GM12878 (cell line): Measurements from ENCODE around the gene SCUBE2. TPM values are rescaled to one million over a fixed set of nuclear protein-coding genes. Genes with fewer than 3 reads are reported as not detected.

ENCODE experiments used
- ATAC-seq: fragments of 200-7000 bp; cut with Tn5 transposase; 3 replicates; pipeline ENCODE4 v1.9.1; 2020; ENCODE audit warnings: mild to moderate bottlenecking, moderate library complexity
- BruUV-seq: library from RNA; stranded (reverse); fragments of 400-500 nt; replicated peaks from 2 replicates; lab custom pipeline; 2021; lab: Mats Ljungman, UMichigan
- CTCF ChIA-PET: fragments of 300-600 bp; sonication (Branson Sonifier 250); formaldehyde crosslinking; extraction: SDS; loops from one replicate; lab custom pipeline; 2021; ENCODE audit warnings: inconsistent platforms; lab: Yijun Ruan, JAX
- POLR2A ChIA-PET: fragments of 350-600 bp; formaldehyde crosslinking; extraction: SDS; loops from one replicate; lab custom pipeline; 2021; ENCODE audit warnings: inconsistent platforms; lab: Charles Lee
- RAD21 ChIA-PET: fragments of 300-600 bp; sonication (Branson Sonifier 250); formaldehyde crosslinking; loops from one replicate; lab custom pipeline; 2023; ENCODE audit warnings: antibody characterized with exemption; ENCODE audit not compliant: unreplicated experiment; lab: Charles Lee
- SMC1A ChIA-PET: fragments of 300-600 bp; sonication (Branson Sonifier 250); formaldehyde crosslinking; loops from one replicate; lab custom pipeline; 2023; ENCODE audit not compliant: unreplicated experiment, uncharacterized antibody; lab: Charles Lee
- DNase-seq: peaks from one replicate; pipeline ENCODE4 v3.0.0-alpha.2; 2011; ENCODE audit warnings: low read depth, low spot score
- FAIRE-seq: peaks from 3 replicates; lab custom pipeline; 2011; peaks lifted over from hg19 to GRCh38; lab: Jason Lieb, UNC
- H2AFZ ChIP-seq: 2 replicates; pipeline ENCODE4 v1.6.0; 2011; ENCODE audit warnings: low read depth, low read length, control low read depth; ENCODE audit not compliant: control insufficient read depth
- H3K27ac ChIP-seq: 2 replicates; pipeline ENCODE4 v1.5.1; 2011; ENCODE audit warnings: control low read depth; ENCODE audit not compliant: control insufficient read depth, insufficient read depth
- H3K27me3 ChIP-seq, 2 experiments: replicated peaks in 1 of 2; 2 replicates each; pipeline versions ENCODE4 v1.6.0 to v1.6.1; 2011; ENCODE audit warnings: low read length in 1 of 2; ENCODE audit not compliant: control insufficient read depth in 2 of 2, insufficient read depth in 2 of 2
- H3K36me3 ChIP-seq, 2 experiments: 2 replicates each; pipeline ENCODE4 v1.5.1; 2011; ENCODE audit warnings: low read length in 1 of 2; ENCODE audit not compliant: control insufficient read depth in 2 of 2, insufficient read depth in 2 of 2
- H3K4me1 ChIP-seq: 2 replicates; pipeline ENCODE4 v1.6.1; 2011; ENCODE audit warnings: mild to moderate bottlenecking, low read length, moderate library complexity, mixed read lengths; ENCODE audit not compliant: control insufficient read depth, insufficient read depth
- H3K4me2 ChIP-seq: 2 replicates; pipeline ENCODE4 v1.6.0; 2011; ENCODE audit warnings: control low read depth; ENCODE audit not compliant: control insufficient read depth, insufficient read depth
- H3K4me3 ChIP-seq: fragments of 200-600 bp; sonication (generic); 2 replicates; pipeline ENCODE4 v1.5.1; 2016
- H3K79me2 ChIP-seq: 2 replicates; pipeline ENCODE4 v1.6.0; 2011; ENCODE audit warnings: low read length; ENCODE audit not compliant: control insufficient read depth, insufficient read depth
- H3K9ac ChIP-seq: 2 replicates; pipeline ENCODE4 v1.8.0; 2011; ENCODE audit warnings: low read length, control low read depth, mixed read lengths; ENCODE audit not compliant: control insufficient read depth, insufficient read depth
- H3K9me3 ChIP-seq: replicated peaks from 3 replicates; pipeline ENCODE4 v1.5.1; 2011; ENCODE audit warnings: mild to moderate bottlenecking, low read length; ENCODE audit not compliant: control insufficient read depth, insufficient read depth
- H4K20me1 ChIP-seq: 2 replicates; pipeline ENCODE4 v1.6.0; 2011; ENCODE audit not compliant: control insufficient read depth, insufficient read depth
- LARP7 ChIP-seq: fragments of 450-650 bp; IDR thresholded peaks from 2 replicates; pipeline ENCODE4 v1.6.1; 2017; ENCODE audit warnings: mild to moderate bottlenecking
- NFYA ChIP-seq: IDR thresholded peaks from 2 replicates; pipeline ENCODE4 v1.6.1; 2011; ENCODE audit warnings: low read depth, mild to moderate bottlenecking, low read length, improper control_type of control experiment, borderline replicate concordance
- RELA ChIP-seq: fragments of 450-650 bp; IDR thresholded peaks from 2 replicates; pipeline ENCODE4 v1.8.0; 2014; ENCODE audit warnings: borderline replicate concordance; ENCODE audit not compliant: partially characterized antibody
- SKIL ChIP-seq: fragments of 450-650 bp; IDR thresholded peaks from 2 replicates; pipeline ENCODE4 v1.6.1; 2017; ENCODE audit warnings: mild to moderate bottlenecking, low read depth, inconsistent platforms; ENCODE audit not compliant: poor library complexity, severe bottlenecking
- SREBF2 ChIP-seq: IDR thresholded peaks from 2 replicates; pipeline ENCODE4 v1.6.1; 2012; ENCODE audit warnings: mild to moderate bottlenecking, low read length
- WGBS: methylation state at CpG from one replicate; pipeline ENCODE4 v1.1.6; 2016; ENCODE audit warnings: low lambda C conversion rate; ENCODE audit not compliant: insufficient replicate concordance, insufficient coverage; ENCODE audit errors: missing lambda C conversion rate; 5-methylcytosine and 5-hydroxymethylcytosine counted together
- in situ Hi-C: fragments of 300-500 bp; cut with MboI; formaldehyde crosslinking; loops from 9 replicates; pipeline ENCODE4 v1.14.3; 2018; ENCODE audit warnings: mixed read lengths
- intact Hi-C: fragments of 100-400 bp; cut with micrococcal nuclease; formaldehyde crosslinking; loops from one replicate; pipeline ENCODE4 v1.14.2; 2022; ENCODE audit not compliant: unreplicated experiment
- polyA plus RNA-seq, 11 experiments: library from polyadenylated mRNA; depleted of rRNA in 4 of 11; unstranded in 6 of 11; stranded (reverse) in 5 of 11; fragments of >200 nt; fragmentation: Nextera tagmentation in 4 of 11; fragmentation: Illumina TruSeq in 1 of 11; extraction: Ambion mirVana in 4 of 11; extraction: Trizol in 1 of 11; gene quantifications; 1 replicate in 1 of 11; 2 replicates in 10 of 11; pipeline versions ENCODE4 v1.2.1 to v1.2.3, GENCODE V29; 2011 to 2016; ENCODE audit warnings: inconsistent platforms in 2 of 11, missing spikeins in 2 of 11, low read depth in 1 of 11
- total RNA-seq, 4 experiments: library from RNA; depleted of rRNA in 3 of 4; stranded (reverse); fragments of >200 nt in 3 of 4; fragmentation: Illumina TruSeq in 1 of 4; extraction: Trizol in 1 of 4; gene quantifications; 2 replicates each; pipeline versions ENCODE4 v1.2.1 to v1.2.3, GENCODE V29; 2013 to 2021

The SCUBE2 gene
- total and polyA plus RNA-seq, 10 of the 15 experiments (the other 5 are each of a cell fraction or from before 2014, with no cell fraction given), result 0.12 to 0.56 (median 0.31) TPM; not detected in 2

- TF ChIP-seq RELA, result no peak
- no peak for TF ChIP-seq SREBF2
Measured at GRCh38 chr11:9073466-9074225, 17.8 kb downstream of the SCUBE2 start (continued).

- H3K27me3 ChIP-seq, result no peaks in the 10 kb centered on the region; a peak in 1 of 4 replicates
- WGBS, result 75% methylated on average over 7 of the region's 7 CpGs
- no TSS peak for BruUV-seq
- H3K9ac ChIP-seq, result no peak overlapping the region
- in situ Hi-C loops (no loop called here), intact Hi-C loops (no loop called here)
- ChIA-PET POLR2A (interaction anchor here (1.0 to 1.7 kb wide), 2 partner anchors 11 to 13 kb away, joined by 3 to 10 read pairs; no protein-coding TSS in a partner anchor), RAD21 (interaction anchor here (1.7 kb wide), 1 partner anchor 65 kb away, joined by 4 read pairs; no protein-coding TSS in a partner anchor), SMC1A (interaction anchor here (1.2 to 1.8 kb wide), 2 partner anchors 11 to 12 kb away, joined by 3 to 19 read pairs; no protein-coding TSS in a partner anchor), CTCF (interaction anchor here (0.6 to 1.2 kb wide), 3 partner anchors 21 to 160 kb away, joined by 3 to 5 read pairs (median 4); no protein-coding TSS in a partner anchor)
- peaks cover 3% of the 10 kb centered on the region for H3K4me1 ChIP-seq
- H3K4me2 ChIP-seq, result no peak overlapping the region
- DNase-seq (no peak), FAIRE-seq (no peak), ATAC-seq (no peak)
- no peak overlapping the region for H2AFZ ChIP-seq
- H4K20me1 ChIP-seq, result no peaks in the 10 kb centered on the region
- no peaks in the 10 kb centered on the region for H3K79me2 ChIP-seq
- no peak overlapping the region for H3K27ac ChIP-seq
- H3K4me3 ChIP-seq, result no peak overlapping the region
- no peaks in the 10 kb centered on the region for H3K36me3 ChIP-seq
- TF ChIP-seq SREBF2 (no peak), NFYA (no peak), LARP7 (no peak), SKIL (no peak), RELA (no peak)
- no peaks in the 10 kb centered on the region for H3K9me3 ChIP-seq
Measured at GRCh38 chr11:9072626-9073176, 18.7 kb downstream of the SCUBE2 start.
